ENCODE data around the gene FAM53A.
A peak's percentile ranks its signal among the peaks of the same experiment; 100 is the strongest.

Gene FAM53A

GRCh38 chr4:1683736-1684505 lies at the start of gene FAM53A:
FAM53A (minus strand) TSS chr4:1684313; CDS start chr4:1668741, 15,572 bp downstream.
- Histone ChIP-seq H3K4me1 (ENCODE audit: control insufficient read depth, insufficient read depth, low read length) (no peaks in the 10 kb centered on the region; the same call in 1 of the 2 replicates), H3K9me3 (ENCODE audit: control insufficient read depth, insufficient read depth, low read depth, low read length) (no peaks in the 10 kb centered on the region), H3K4me3 (ENCODE audit: low read depth, low read length) (peak within 1 kb of the TSS; percentile 31), H3K36me3 (ENCODE audit: control insufficient read depth in 2 of 2, insufficient read depth in 1 of 2, low read length in 2 of 2) (no peaks in the 10 kb centered on the region; a peak in 1 of 3 replicates), H3K27ac (ENCODE audit: extremely low read depth, low read depth, low read length) (peak within 1 kb of the TSS; percentile 51; the same call in 1 of the 2 replicates)
- ChIA-PET POLR2A (no interaction called here), CTCF (interaction anchor here (1.0 kb wide), 1 partner anchor 9 kb away, joined by 9 read pairs; no protein-coding TSS in a partner anchor)
- 0 out of 2 replicates have a peak, but pooled peaks have one; percentile 57 for TF ChIP-seq ZNF561 (tag by site-specific recombination; IDR thresholded peaks at IDR 0.05; ENCODE audit: borderline replicate concordance)
- TF ChIP-seq ZNF785 (tag by site-specific recombination; IDR thresholded peaks at IDR 0.05) = no peak
- peak; percentile 30 for TF ChIP-seq ZBTB26 (tag by site-specific recombination; optimal IDR thresholded peaks at IDR 0.05)
- TF ChIP-seq ZFHX2 (tag by site-specific recombination; conservative IDR thresholded peaks at IDR 0.05) = peak; percentile 53; the same call in 1 of the 2 replicates
- no peak for TF ChIP-seq ZFP3 (tag by site-specific recombination; IDR thresholded peaks at IDR 0.05; ENCODE audit: low read depth)
- TF ChIP-seq ATF2 (tag by site-specific recombination; IDR thresholded peaks at IDR 0.05; ENCODE audit: low read depth) = no peak

- POLR2A ChIA-PET = interaction anchor here (0.8 kb wide), 1 partner anchor 12 kb away, joined by 3 read pairs; the partner anchor contains the start of genes TACC3 and TMEM129
- Histone ChIP-seq H3K27ac (ENCODE audit: extremely low read depth, low read depth, low read length) (no peak overlapping the region), H3K36me3 (ENCODE audit: control insufficient read depth in 2 of 2, insufficient read depth in 1 of 2, low read length in 2 of 2) (peaks cover 26 to 98% of the 10 kb centered on the region in 2 experiments; a peak in 2 of 3 replicates), H3K9me3 (ENCODE audit: control insufficient read depth, insufficient read depth, low read depth, low read length) (no peaks in the 10 kb centered on the region), H3K4me1 (ENCODE audit: control insufficient read depth, insufficient read depth, low read length) (no peaks in the 10 kb centered on the region), H3K4me3 (ENCODE audit: low read depth, low read length) (no peak overlapping the region)
- CTCF ChIA-PET = interaction anchor here (1.0 to 2.0 kb wide), 2 partner anchors 13 to 15 kb away, joined by 3 to 9 read pairs; no protein-coding TSS in a partner anchor
- TF ChIP-seq ZNF184 (tag by site-specific recombination; IDR thresholded peaks at IDR 0.05) = no peak
- TF ChIP-seq ZNF544 (tag by site-specific recombination; IDR thresholded peaks at IDR 0.05) = no peak
- TF ChIP-seq ZBTB48 (tag by site-specific recombination; IDR thresholded peaks at IDR 0.05) = no peak
- TF ChIP-seq ZNF211 (tag by site-specific recombination; IDR thresholded peaks at IDR 0.05; ENCODE audit: low read depth) = no peak
- no peak for TF ChIP-seq YY2 (tag by site-specific recombination; IDR thresholded peaks at IDR 0.05)
- TF ChIP-seq ZNF747 (tag by site-specific recombination; IDR thresholded peaks at IDR 0.05) = no peak
- no peak for TF ChIP-seq ZNF677 (tag by site-specific recombination; IDR thresholded peaks at IDR 0.05)
- no peak for TF ChIP-seq ZNF664 (tag by site-specific recombination; IDR thresholded peaks at IDR 0.05)
- no peak for TF ChIP-seq ZNF138 (tag by site-specific recombination; IDR thresholded peaks at IDR 0.05; ENCODE audit: borderline replicate concordance)
- no peak for TF ChIP-seq ZNF76 (tag by site-specific recombination; IDR thresholded peaks at IDR 0.05; ENCODE audit: borderline replicate concordance, low read depth)
Measured at GRCh38 chr4:1732911-1733310, 48.8 kb upstream of the FAM53A start.

- TF ChIP-seq ZNF548 (tag by site-specific recombination; IDR thresholded peaks at IDR 0.05) (no peak), ZNF354C (tag by site-specific recombination; IDR thresholded peaks at IDR 0.05; ENCODE audit: borderline replicate concordance, low read depth) (no peak), ZSCAN16 (tag by site-specific recombination; IDR thresholded peaks at IDR 0.05) (no peak)
- Histone ChIP-seq H3K4me3 (ENCODE audit: low read depth, low read length) (no peak overlapping the region), H3K9me3 (ENCODE audit: control insufficient read depth, insufficient read depth, low read depth, low read length) (no peaks in the 10 kb centered on the region), H3K27ac (ENCODE audit: extremely low read depth, low read depth, low read length) (no peak overlapping the region), H3K4me1 (ENCODE audit: control insufficient read depth, insufficient read depth, low read length) (no peaks in the 10 kb centered on the region), H3K36me3 (ENCODE audit: control insufficient read depth in 2 of 2, insufficient read depth in 1 of 2, low read length in 2 of 2) (peaks cover 22 to 98% of the 10 kb centered on the region in 2 experiments; a peak in 2 of 3 replicates)
- ChIA-PET CTCF (interaction anchor here (0.6 to 7.6 kb wide), 4 partner anchors 15 to 157 kb away, joined by 3 to 61 read pairs (median 4); no protein-coding TSS in a partner anchor), POLR2A (interaction anchor here (1.0 kb wide), 1 partner anchor 19 kb away, joined by 3 read pairs; the partner anchor contains the start of gene SLBP)
Measured at GRCh38 chr4:1731180-1731579, 47.1 kb upstream of the FAM53A start.

Data from HEK293 (cell line).